HCT116 (cell line): Measurements from ENCODE around the gene RTN4RL2. TPM values are rescaled to one million over a fixed set of nuclear protein-coding genes. Genes with fewer than 3 reads are reported as not detected.

Source experiments
- ATAC-seq: fragments of 200-7000 bp; cut with Tn5 transposase; 2 replicates; pipeline ENCODE4 v1.9.1; 2020; ENCODE audit warnings: mild to moderate bottlenecking, moderate library complexity
- BruUV-seq: library from RNA; stranded (reverse); fragments of 400-500 nt; replicated peaks from 2 replicates; lab custom pipeline; 2021; lab: Mats Ljungman, UMichigan
- CTCF ChIA-PET: fragments of 300-600 bp; sonication (Branson Sonifier 250); formaldehyde crosslinking; loops from one replicate; lab custom pipeline; 2021; ENCODE audit warnings: antibody characterized with exemption; lab: Charles Lee
- POLR2A ChIA-PET: fragments of 300-600, 350-600 bp; sonication (Branson Sonifier 250); formaldehyde crosslinking; loops from one replicate; lab custom pipeline; 2021; ENCODE audit warnings: antibody characterized with exemption; lab: Charles Lee
- RAD21 ChIA-PET, 2 experiments: fragments of 300-600 bp; sonication (Branson Sonifier 250); formaldehyde crosslinking; loops; one replicate each; lab custom pipeline; 2023; ENCODE audit warnings: low total read pairs in 2 of 2; ENCODE audit not compliant: uncharacterized antibody in 2 of 2, unreplicated experiment in 2 of 2, low non-redundant PET in 1 of 2; lab: Charles Lee
- DNase-seq: peaks from one replicate; pipeline ENCODE4 v3.0.0-alpha.2; 2010; ENCODE audit warnings: low read depth, low spot score
- H2AFZ ChIP-seq: fragments of 200-600 bp; shearing (Covaris generic), sonication (generic); 2 replicates; pipeline ENCODE4 v1.6.1; 2017; ENCODE audit warnings: low read depth, mixed run types, mixed read lengths, antibody characterized with exemption, low read length; ENCODE audit not compliant: poor library complexity, severe bottlenecking
- H3K27ac ChIP-seq: 2 replicates; pipeline ENCODE4 v1.5.1; 2012; ENCODE audit warnings: low read depth, low read length
- H3K27me3 ChIP-seq: fragments of 200-600 bp; sonication (generic); 2 replicates; pipeline ENCODE4 v1.6.1; 2016; ENCODE audit warnings: mixed run types, low read length, mixed read lengths; ENCODE audit not compliant: insufficient read depth
- H3K36me3 ChIP-seq, 2 experiments: fragments of 200-500 bp in 1 of 2; fragments of 200-600 bp in 1 of 2; sonication (Bioruptor generic) in 1 of 2; sonication (generic) in 1 of 2; 2 replicates each; pipeline versions ENCODE4 v1.5.1 to v1.6.1; 2014 to 2016; ENCODE audit warnings: low read length in 2 of 2, inconsistent platforms in 1 of 2, mixed read lengths in 1 of 2, mixed run types in 1 of 2; ENCODE audit not compliant: insufficient read depth in 2 of 2, control insufficient read depth in 1 of 2
- H3K4me1 ChIP-seq, 2 experiments: fragments of 200-600 bp in 1 of 2; sonication (generic) in 1 of 2; 2 replicates each; pipeline versions ENCODE4 v1.5.1 to v1.6.1; 2012 to 2017; ENCODE audit warnings: low read length in 2 of 2, inconsistent platforms in 1 of 2, mild to moderate bottlenecking in 1 of 2, mixed read lengths in 1 of 2, mixed run types in 1 of 2, moderate library complexity in 1 of 2; ENCODE audit not compliant: insufficient read depth in 2 of 2, control insufficient read depth in 1 of 2
- H3K4me2 ChIP-seq: fragments of 200-600 bp; sonication (generic); 2 replicates; pipeline ENCODE4 v1.6.1; 2017; ENCODE audit warnings: mixed run types, low read length, mixed read lengths
- H3K4me3 ChIP-seq, 2 experiments: fragments of 200-600 bp in 1 of 2; sonication (generic) in 1 of 2; replicated peaks in 1 of 2; 2 replicates each; pipeline ENCODE4 v1.5.1; 2011 to 2016; ENCODE audit warnings: low read length in 2 of 2, control low read depth in 1 of 2, low read depth in 1 of 2, mild to moderate bottlenecking in 1 of 2, mixed read lengths in 1 of 2, mixed run types in 1 of 2
- H3K79me2 ChIP-seq: fragments of 200-600 bp; sonication (generic); 2 replicates; pipeline ENCODE4 v1.6.1; 2017; ENCODE audit warnings: mild to moderate bottlenecking, mixed run types, low read length, moderate library complexity, mixed read lengths; ENCODE audit not compliant: insufficient read depth
- H3K9ac ChIP-seq: fragments of 200-600 bp; sonication (generic); 2 replicates; pipeline ENCODE4 v1.6.1; 2016; ENCODE audit warnings: low read length, mixed read lengths
- H3K9me2 ChIP-seq: fragments of 200-600 bp; sonication (generic), shearing (Covaris generic); 2 replicates; pipeline ENCODE4 v1.6.1; 2017; ENCODE audit warnings: mixed run types, mild to moderate bottlenecking, moderate library complexity; ENCODE audit not compliant: insufficient read depth
- H3K9me3 ChIP-seq, 2 experiments: fragments of 200-500 bp in 1 of 2; fragments of 200-600 bp in 1 of 2; sonication (Bioruptor generic) in 1 of 2; sonication (generic) in 1 of 2; 2 replicates each; pipeline ENCODE4 v1.6.1; 2014 to 2017; ENCODE audit warnings: low read length in 2 of 2, mixed read lengths in 2 of 2, inconsistent platforms in 1 of 2, low read depth in 1 of 2, mild to moderate bottlenecking in 1 of 2, mixed run types in 1 of 2, moderate library complexity in 1 of 2; ENCODE audit not compliant: control insufficient read depth in 1 of 2, insufficient read depth in 1 of 2
- H4K20me1 ChIP-seq: fragments of 200-600 bp; sonication (generic), shearing (Covaris generic); 2 replicates; pipeline ENCODE4 v1.6.1; 2017; ENCODE audit warnings: mixed run types, mild to moderate bottlenecking, moderate library complexity; ENCODE audit not compliant: insufficient read depth
- ATF3 ChIP-seq: IDR thresholded peaks from 2 replicates; pipeline ENCODE4 v1.6.1; 2012
- CBX3 ChIP-seq: IDR thresholded peaks from 2 replicates; pipeline ENCODE4 v1.6.1; 2012; ENCODE audit warnings: low read depth
- CEBPB ChIP-seq: IDR thresholded peaks from 2 replicates; pipeline ENCODE4 v1.6.1; 2012; ENCODE audit warnings: low read depth
- CTCF ChIP-seq, 3 experiments: fragments of 200-600 bp in 1 of 3; sonication (generic) in 1 of 3; IDR thresholded peaks in 2 of 3; conservative IDR thresholded peaks in 1 of 3; 2 replicates each; pipeline ENCODE4 v1.5.1; 2012 to 2017; ENCODE audit warnings: low read depth in 2 of 3, low read length in 2 of 3, antibody characterized with exemption in 1 of 3, borderline replicate concordance in 1 of 3, control low read depth in 1 of 3, mild to moderate bottlenecking in 1 of 3, mixed read lengths in 1 of 3, mixed run types in 1 of 3, moderate library complexity in 1 of 3; ENCODE audit not compliant: insufficient read depth in 1 of 3
- EGR1 ChIP-seq: IDR thresholded peaks from 2 replicates; pipeline ENCODE4 v1.6.1; 2012; ENCODE audit warnings: low read depth
- ELF1 ChIP-seq: IDR thresholded peaks from 2 replicates; pipeline ENCODE4 v1.6.1; 2012; ENCODE audit warnings: low read depth, borderline replicate concordance
- FOSL1 ChIP-seq: IDR thresholded peaks from 2 replicates; pipeline ENCODE4 v1.6.1; 2012; ENCODE audit warnings: low read depth
- JUND ChIP-seq: IDR thresholded peaks from 2 replicates; pipeline ENCODE4 v1.6.1; 2012
- POLR2A ChIP-seq: IDR thresholded peaks from 2 replicates; pipeline ENCODE4 v1.7.0; 2011; ENCODE audit warnings: borderline replicate concordance; ENCODE audit not compliant: insufficient read depth, insufficient read length; ENCODE audit errors: extremely low read depth
- POLR2AphosphoS5 ChIP-seq: IDR thresholded peaks from 2 replicates; pipeline ENCODE4 v1.6.1; 2011; ENCODE audit warnings: mild to moderate bottlenecking, low read depth, low read length, moderate library complexity
- REST ChIP-seq: IDR thresholded peaks from 2 replicates; pipeline ENCODE4 v1.6.1; 2012; ENCODE audit warnings: low read depth
- SIN3A ChIP-seq: IDR thresholded peaks from 2 replicates; pipeline ENCODE4 v1.6.1; 2012; ENCODE audit warnings: low read depth
- SRF ChIP-seq: IDR thresholded peaks from 2 replicates; pipeline ENCODE4 v1.6.1; 2012; ENCODE audit warnings: low read depth
- ZBTB33 ChIP-seq: IDR thresholded peaks from 2 replicates; pipeline ENCODE4 v1.6.1; 2011; ENCODE audit warnings: mild to moderate bottlenecking, low read length, moderate library complexity; ENCODE audit not compliant: insufficient replicate concordance; ENCODE audit errors: extremely low read depth
- ZFX ChIP-seq: fragments of 450-650 bp; IDR thresholded peaks from 2 replicates; pipeline ENCODE4 v1.6.1; 2017
- ZNF274 ChIP-seq: fragments of 200-500 bp; sonication (Bioruptor generic); IDR thresholded peaks from 2 replicates; pipeline ENCODE4 v1.6.1; 2014; ENCODE audit warnings: mild to moderate bottlenecking, low read depth, low read length, inconsistent platforms
- intact Hi-C: fragments of 100-400 bp; cut with micrococcal nuclease; formaldehyde crosslinking; loops from 2 replicates; pipeline ENCODE4 v1.10.0; 2022
- total RNA-seq: library from RNA; stranded (reverse); gene quantifications from one replicate; pipeline ENCODE4 v1.2.1, GENCODE V29; 2021; ENCODE audit not compliant: unreplicated experiment

RTN4RL2 gene
- total RNA-seq, 1 experiment from 2014 or later, result 24.0 TPM

GRCh38 chr11:57421805-57422204 lies 38.5 kb upstream of the RTN4RL2 start (continued):
- TF ChIP-seq REST (no peak), ELF1 (no peak), SRF (no peak), POLR2AphosphoS5 (no peak), CTCF (IDR thresholded peaks at IDR 0.05 in 2 of 3, conservative IDR thresholded peaks at IDR 0.05 in 1 of 3; ENCODE audit: borderline replicate concordance in 1 of 3, insufficient read depth in 1 of 3, low read depth in 2 of 3, low read length in 2 of 3) (no peak)

GRCh38 chr11:57422669-57423068 lies 37.7 kb upstream of the RTN4RL2 start:
- no peak overlapping the region for H3K4me2 ChIP-seq
- H2AFZ ChIP-seq, result no peak overlapping the region
- no peaks in the 10 kb centered on the region for H4K20me1 ChIP-seq
- ChIA-PET CTCF (no interaction called here), RAD21 (no interaction called here), POLR2A (no interaction called here)
- H3K9me2 ChIP-seq, result no peaks in the 10 kb centered on the region
- no TSS peak for BruUV-seq
- ATAC-seq (no peak), DNase-seq (no peak)
- H3K27me3 ChIP-seq, result no peaks in the 10 kb centered on the region; the same call in 1 of the 2 replicates
- H3K9ac ChIP-seq, result no peak overlapping the region
- H3K4me1 ChIP-seq, result peaks cover 9 to 21% of the 10 kb centered on the region in 2 experiments
- no peaks in the 10 kb centered on the region; a peak in 1 of 4 replicates for H3K36me3 ChIP-seq
- H3K9me3 ChIP-seq, result no peaks in the 10 kb centered on the region
- intact Hi-C loops, result no loop called here
- H3K4me3 ChIP-seq, result no peak overlapping the region
- H3K27ac ChIP-seq, result no peak overlapping the region
- H3K79me2 ChIP-seq, result peaks cover 8% of the 10 kb centered on the region; the same call in 1 of the 2 replicates
- TF ChIP-seq ATF3, result no peak
- TF ChIP-seq FOSL1, result no peak
- TF ChIP-seq ZBTB33, result no peak
- TF ChIP-seq POLR2A, result no peak
- no peak for TF ChIP-seq EGR1
- TF ChIP-seq SRF, result no peak
- TF ChIP-seq ZFX, result no peak
- no peak for TF ChIP-seq CTCF (IDR thresholded peaks at IDR 0.05 in 2 of 3, conservative IDR thresholded peaks at IDR 0.05 in 1 of 3; ENCODE audit: borderline replicate concordance in 1 of 3, insufficient read depth in 1 of 3, low read depth in 2 of 3, low read length in 2 of 3)
- no peak for TF ChIP-seq SIN3A
- no peak for TF ChIP-seq CBX3
- no peak for TF ChIP-seq ZNF274
- TF ChIP-seq CEBPB, result no peak
- TF ChIP-seq JUND, result no peak
